SK-N-SH (cell line): ENCODE measurements around the gene ANKRD12.

Experiments
- EZH2phosphoT487 ChIP-seq: fragments of 200-600 bp; sonication (generic); IDR thresholded peaks from 2 replicates; pipeline ENCODE4 v1.6.1; 2017; ENCODE audit warnings: low read depth, mixed run types, mild to moderate bottlenecking, antibody characterized with exemption, moderate library complexity, borderline replicate concordance
- FOXM1 ChIP-seq: IDR thresholded peaks from 2 replicates; pipeline ENCODE4 v1.4.0; 2012; ENCODE audit warnings: low read depth, mild to moderate bottlenecking
- GATA2 ChIP-seq: sonication (generic); formaldehyde crosslinking; IDR thresholded peaks from 2 replicates; pipeline ENCODE4 v1.5.0; 2020; ENCODE audit warnings: mild to moderate bottlenecking, missing genetic modification reagents
- JUND ChIP-seq: IDR thresholded peaks from 2 replicates; pipeline ENCODE4 v1.4.0; 2012
- NRF1 ChIP-seq: IDR thresholded peaks from 2 replicates; pipeline ENCODE4 v1.6.1; 2012; ENCODE audit warnings: low read depth, mild to moderate bottlenecking, low read length
- POLR2AphosphoS5 ChIP-seq: IDR thresholded peaks from 2 replicates; pipeline ENCODE4 v1.6.1; 2012; ENCODE audit warnings: low read depth, low read length
- RFX5 ChIP-seq: IDR thresholded peaks from 2 replicates; pipeline ENCODE4 v1.6.1; 2012; ENCODE audit warnings: mild to moderate bottlenecking, improper control_type of control experiment, low read length
- YY1 ChIP-seq: IDR thresholded peaks from 2 replicates; pipeline ENCODE4 v1.4.0; 2012; ENCODE audit warnings: low read depth, mild to moderate bottlenecking
- TF ChIP-seq, protein P1 (sequence below): IDR thresholded peaks from 2 replicates; pipeline ENCODE4 v1.4.0; 2012; ENCODE audit warnings: low read depth, borderline replicate concordance
- TF ChIP-seq, protein P2 (sequence below): fragments of 200-600 bp; sonication (generic); IDR thresholded peaks from 2 replicates; pipeline ENCODE4 v1.6.1; 2017; ENCODE audit warnings: antibody characterized with exemption, mild to moderate bottlenecking, moderate library complexity
- TF ChIP-seq, protein P3 (sequence below): IDR thresholded peaks from 2 replicates; pipeline ENCODE4 v1.4.0; 2012; ENCODE audit warnings: low read depth, borderline replicate concordance

DNA sequence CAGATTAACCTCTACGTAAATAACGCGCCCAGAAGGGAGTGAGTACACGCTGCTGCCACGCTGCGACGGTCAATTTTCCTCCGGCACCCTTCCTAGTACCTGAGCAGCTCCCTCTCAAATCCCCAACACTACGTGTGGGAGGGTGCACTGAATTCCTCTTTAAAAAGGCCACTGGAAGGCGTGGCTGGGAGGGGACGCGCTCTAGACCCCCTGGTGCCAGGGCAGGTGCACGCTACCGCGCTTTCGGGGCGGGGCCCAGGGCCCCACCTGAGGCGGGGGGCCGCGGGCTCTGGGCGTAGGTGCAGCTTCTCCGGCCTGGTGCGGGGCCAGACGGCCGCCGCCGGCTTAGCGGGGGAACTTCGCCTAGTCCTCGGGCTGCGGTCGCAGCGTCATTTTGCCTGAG lies 668 bp upstream of the ANKRD12 start:
- TF ChIP-seq, protein P1, sequence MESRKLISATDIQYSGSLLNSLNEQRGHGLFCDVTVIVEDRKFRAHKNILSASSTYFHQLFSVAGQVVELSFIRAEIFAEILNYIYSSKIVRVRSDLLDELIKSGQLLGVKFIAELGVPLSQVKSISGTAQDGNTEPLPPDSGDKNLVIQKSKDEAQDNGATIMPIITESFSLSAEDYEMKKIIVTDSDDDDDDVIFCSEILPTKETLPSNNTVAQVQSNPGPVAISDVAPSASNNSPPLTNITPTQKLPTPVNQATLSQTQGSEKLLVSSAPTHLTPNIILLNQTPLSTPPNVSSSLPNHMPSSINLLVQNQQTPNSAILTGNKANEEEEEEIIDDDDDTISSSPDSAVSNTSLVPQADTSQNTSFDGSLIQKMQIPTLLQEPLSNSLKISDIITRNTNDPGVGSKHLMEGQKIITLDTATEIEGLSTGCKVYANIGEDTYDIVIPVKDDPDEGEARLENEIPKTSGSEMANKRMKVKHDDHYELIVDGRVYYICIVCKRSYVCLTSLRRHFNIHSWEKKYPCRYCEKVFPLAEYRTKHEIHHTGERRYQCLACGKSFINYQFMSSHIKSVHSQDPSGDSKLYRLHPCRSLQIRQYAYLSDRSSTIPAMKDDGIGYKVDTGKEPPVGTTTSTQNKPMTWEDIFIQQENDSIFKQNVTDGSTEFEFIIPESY = no peak
- TF ChIP-seq, protein P2, sequence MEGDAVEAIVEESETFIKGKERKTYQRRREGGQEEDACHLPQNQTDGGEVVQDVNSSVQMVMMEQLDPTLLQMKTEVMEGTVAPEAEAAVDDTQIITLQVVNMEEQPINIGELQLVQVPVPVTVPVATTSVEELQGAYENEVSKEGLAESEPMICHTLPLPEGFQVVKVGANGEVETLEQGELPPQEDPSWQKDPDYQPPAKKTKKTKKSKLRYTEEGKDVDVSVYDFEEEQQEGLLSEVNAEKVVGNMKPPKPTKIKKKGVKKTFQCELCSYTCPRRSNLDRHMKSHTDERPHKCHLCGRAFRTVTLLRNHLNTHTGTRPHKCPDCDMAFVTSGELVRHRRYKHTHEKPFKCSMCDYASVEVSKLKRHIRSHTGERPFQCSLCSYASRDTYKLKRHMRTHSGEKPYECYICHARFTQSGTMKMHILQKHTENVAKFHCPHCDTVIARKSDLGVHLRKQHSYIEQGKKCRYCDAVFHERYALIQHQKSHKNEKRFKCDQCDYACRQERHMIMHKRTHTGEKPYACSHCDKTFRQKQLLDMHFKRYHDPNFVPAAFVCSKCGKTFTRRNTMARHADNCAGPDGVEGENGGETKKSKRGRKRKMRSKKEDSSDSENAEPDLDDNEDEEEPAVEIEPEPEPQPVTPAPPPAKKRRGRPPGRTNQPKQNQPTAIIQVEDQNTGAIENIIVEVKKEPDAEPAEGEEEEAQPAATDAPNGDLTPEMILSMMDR = no peak
- TF ChIP-seq RFX5 (no peak), FOXM1 (no peak), JUND (no peak), GATA2 (CRISPR knock-in tag) (no peak), EZH2phosphoT487 (no peak), YY1 (no peak), POLR2AphosphoS5 (no peak), NRF1 (no peak)
- TF ChIP-seq, protein P3, sequence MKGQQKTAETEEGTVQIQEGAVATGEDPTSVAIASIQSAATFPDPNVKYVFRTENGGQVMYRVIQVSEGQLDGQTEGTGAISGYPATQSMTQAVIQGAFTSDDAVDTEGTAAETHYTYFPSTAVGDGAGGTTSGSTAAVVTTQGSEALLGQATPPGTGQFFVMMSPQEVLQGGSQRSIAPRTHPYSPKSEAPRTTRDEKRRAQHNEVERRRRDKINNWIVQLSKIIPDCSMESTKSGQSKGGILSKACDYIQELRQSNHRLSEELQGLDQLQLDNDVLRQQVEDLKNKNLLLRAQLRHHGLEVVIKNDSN = no peak
